Skin of body (tissue), 2 donors: ENCODE data around the gene USP2. TPM values are rescaled to one million over a fixed set of nuclear protein-coding genes. Genes with fewer than 3 reads are reported as not detected.

ENCODE experiments used
- DNase-seq: peaks from one replicate; lab custom pipeline; 2025; lab: John Stamatoyannopoulos, UW
- total RNA-seq: library from RNA; depleted of rRNA; stranded (reverse); fragments of >200 nt; gene quantifications from one replicate; pipeline ENCODE4 v1.2.3, GENCODE V29; 2014

USP2 gene
- total RNA-seq, 1 donor from 2014 or later, result 7.0 TPM

GRCh38 chr11:119363851-119364590 lies 17.5 kb downstream of the USP2 start:
- DNase-seq, result no peak

DNA sequence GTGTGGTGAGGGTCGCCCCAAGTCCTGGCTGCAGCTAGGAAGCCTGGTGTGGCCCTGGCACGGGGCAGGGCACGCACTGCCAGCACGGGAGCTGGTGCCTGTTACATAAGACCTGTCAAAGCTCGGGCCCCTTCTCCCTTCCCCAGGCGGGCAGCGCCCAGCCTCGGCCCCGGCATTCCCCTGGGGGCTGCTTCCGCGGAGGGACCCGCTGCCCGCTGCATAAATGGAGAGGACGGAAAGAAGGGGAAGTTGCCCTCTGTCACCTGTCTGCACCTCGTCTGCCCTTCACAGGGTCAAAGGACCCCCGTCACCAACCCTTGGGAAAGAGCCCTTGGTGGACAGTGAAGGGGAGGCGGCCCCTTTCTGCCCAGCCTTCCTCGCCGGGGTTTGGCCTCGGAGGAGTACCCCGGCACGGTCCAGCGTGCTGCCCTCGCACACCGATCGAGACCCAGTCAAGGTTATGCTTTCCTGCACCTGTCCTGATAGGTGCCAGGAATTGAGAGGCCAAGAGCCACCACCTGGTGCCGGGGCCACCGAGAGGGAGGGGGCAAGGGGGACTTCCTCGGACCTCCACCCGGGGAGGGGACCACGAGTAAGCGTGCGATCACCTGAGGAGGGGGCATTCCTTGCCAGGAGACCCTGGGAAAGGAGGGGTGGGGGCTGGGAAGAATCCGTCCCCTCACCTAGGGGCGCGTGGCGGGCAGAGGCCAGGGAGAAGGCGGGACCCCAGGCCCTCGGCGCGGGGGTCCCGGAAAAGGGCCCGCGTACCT lies 18.2 kb downstream of the USP2 start:
- no peak for DNase-seq

- DNase-seq, result no peak
Observed at GRCh38 chr11:119362741-119363080, 18.8 kb downstream of the USP2 start.

- no peak for DNase-seq
Observed at GRCh38 chr11:119361941-119362725, 19.4 kb downstream of the USP2 start.

- peak; percentile 18 for DNase-seq
Observed at GRCh38 chr11:119361056-119361787, 20.3 kb downstream of the USP2 start.

GRCh38 chr11:119359365-119360214 lies 21.9 kb downstream of the USP2 start:
- DNase-seq, result no peak

- DNase-seq, result no peak
Observed at GRCh38 chr11:119357074-119357473, 24.4 kb downstream of the USP2 start.

GRCh38 chr11:119356349-119357031 lies 25.0 kb downstream of the USP2 start:
- peak; percentile 86 for DNase-seq

- DNase-seq, result no peak
Observed at GRCh38 chr11:119355091-119355843, 26.2 kb downstream of the USP2 start.

DNA sequence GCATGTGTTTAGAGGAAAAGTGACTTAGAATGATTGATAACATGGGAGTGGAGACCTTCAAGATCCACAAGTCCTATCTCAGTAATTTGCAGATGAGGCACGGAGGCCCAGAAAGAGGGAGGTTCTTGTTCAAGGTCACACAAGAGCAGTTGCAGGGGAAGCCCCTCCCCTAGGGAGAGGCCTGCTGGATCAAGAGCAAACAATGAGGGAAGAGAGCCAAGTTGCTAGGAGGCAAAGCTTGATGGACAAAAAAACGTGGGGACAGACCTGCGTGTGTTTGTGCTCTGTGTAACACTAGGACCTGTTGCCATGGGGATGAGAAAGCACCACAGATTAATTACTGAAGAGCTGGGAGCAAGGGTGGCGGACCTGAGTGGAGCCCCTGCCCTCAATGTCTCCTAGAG lies 28.6 kb downstream of the USP2 start:
- peak; percentile 48 for DNase-seq

DNA sequence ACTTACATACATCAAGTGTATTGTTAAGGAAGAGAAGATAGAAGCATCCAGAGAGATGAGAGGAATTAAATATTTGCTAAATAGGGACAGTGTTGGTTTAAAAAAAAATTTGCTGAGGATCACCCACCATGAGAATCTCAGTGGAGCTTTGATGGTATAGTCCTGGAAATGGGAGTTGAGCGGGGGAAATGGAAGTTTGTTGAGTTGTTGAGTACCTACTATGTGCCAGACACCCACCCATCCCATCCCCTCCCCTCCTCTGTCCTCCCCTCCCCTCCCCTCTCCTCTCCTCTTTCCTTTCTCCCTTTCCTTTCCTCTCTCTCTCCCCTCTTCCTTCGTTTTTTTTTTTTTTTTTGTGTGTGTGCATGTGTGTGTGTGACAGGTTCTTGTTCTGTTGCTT lies 30.3 kb downstream of the USP2 start:
- DNase-seq, result no peak

DNA sequence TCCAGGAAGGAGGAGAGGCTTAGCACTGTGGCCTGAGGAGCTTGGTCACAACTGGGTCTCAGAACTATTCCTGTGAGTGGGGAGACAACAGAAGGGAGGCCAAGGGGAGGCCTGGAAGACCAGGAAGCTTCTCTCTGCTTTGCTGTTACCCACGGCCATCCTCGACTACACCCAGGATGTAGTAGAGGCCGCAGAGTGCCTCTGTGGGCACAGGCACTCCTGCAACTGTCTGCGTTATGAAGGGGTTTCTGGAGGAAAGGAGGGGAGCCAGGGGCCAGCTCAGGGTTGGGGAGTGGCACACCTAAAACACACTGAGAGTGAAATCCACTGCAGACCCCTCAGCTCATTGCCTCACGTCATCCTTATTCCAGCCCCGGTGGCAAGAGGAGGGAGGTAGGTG lies 31.2 kb downstream of the USP2 start:
- no peak for DNase-seq

DNA sequence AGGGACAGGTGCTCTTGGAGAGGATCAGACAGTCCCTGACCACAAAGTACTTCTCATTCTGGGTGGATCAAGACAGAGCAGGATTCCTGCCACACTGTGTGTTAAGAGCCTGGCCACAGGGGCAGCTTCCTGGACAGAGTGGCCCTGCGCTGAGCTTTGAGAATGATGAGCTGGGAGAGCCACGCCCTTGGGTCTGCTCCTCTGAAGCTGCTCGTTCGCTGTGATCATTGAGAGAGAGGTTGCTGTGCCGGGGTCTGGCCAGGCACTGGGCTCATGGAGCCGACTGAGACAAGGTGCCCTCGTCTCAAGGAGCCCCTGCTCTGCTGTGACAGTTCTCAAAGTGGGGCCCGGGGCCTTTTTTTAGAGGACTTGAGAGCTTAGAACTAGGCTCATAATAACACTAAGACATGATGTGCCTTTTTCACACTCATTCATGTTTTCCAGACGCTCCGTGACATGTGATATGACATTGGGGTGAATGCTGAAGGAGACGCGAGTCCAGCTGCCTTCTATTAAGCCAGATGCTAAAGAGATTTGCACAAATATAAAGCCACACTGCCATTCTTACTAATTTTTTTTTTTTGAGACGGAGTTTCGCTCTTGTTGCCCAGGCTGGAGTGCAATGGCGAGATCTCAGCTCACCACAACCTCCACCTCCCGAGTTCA lies 33.4 kb downstream of the USP2 start:
- peak; percentile 79 for DNase-seq

GRCh38 chr11:119347242-119347641 lies 34.2 kb downstream of the USP2 start:
- DNase-seq, result peak; percentile 75

DNA sequence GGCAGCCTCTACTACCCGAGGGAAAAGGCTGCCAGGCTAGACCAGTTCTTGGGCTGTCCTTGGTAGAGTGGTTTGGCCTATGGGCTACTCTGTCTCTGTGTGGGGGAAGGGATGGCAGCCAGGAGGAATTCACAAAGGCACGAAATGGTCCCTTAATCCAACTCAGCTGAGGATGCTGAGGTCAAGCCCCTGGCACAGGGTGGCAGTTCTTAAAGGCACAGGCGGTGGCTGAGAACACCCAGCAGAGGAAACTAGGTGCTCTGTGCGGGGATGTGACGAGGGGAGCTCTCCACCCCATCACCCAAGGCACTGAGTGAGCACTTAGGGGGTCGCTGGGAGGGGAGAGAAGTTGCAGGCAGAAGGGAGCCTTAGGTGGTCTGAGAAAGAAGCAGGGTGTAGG lies 34.9 kb downstream of the USP2 start, which contains the start of gene MFRP:
MFRP (minus strand) TSS at position 101 of the 400 bp plus-strand sequence. CDS start 192 bp downstream, outside the sequence.
- DNase-seq, result no peak

GRCh38 chr11:119345685-119346084 lies 35.8 kb downstream of the USP2 start:
- DNase-seq, result no peak

- DNase-seq, result peak; percentile 9
Observed at GRCh38 chr11:119344291-119345010, 37.0 kb downstream of the USP2 start.

GRCh38 chr11:119343726-119344125 lies 37.8 kb downstream of the USP2 start:
- DNase-seq, result no peak
